ENCODE measurements around the gene ADRA2C.

Gene ADRA2C

GRCh38 chr4:3766036-3766784 lies at the start of gene ADRA2C:
TSS of gene ADRA2C (plus strand) at chr4:3766385. CDS start at chr4:3766607, 222 bp downstream.
- Histone ChIP-seq H3K9ac (no peak within 1 kb of the TSS), H2AFZ (peak within 1 kb of the TSS; percentile 69), H3K9me3 (ENCODE audit: control insufficient read depth, low read length) (no peaks in the 10 kb centered on the region), H3K27ac (no peak within 1 kb of the TSS), H3K27me3 (ENCODE audit: control insufficient read depth, insufficient read depth, low read length) (peaks cover 5% of the 10 kb centered on the region), H3K4me3 (ENCODE audit: low read depth, low read length) (peak within 1 kb of the TSS; percentile 40), H3K4me2 (ENCODE audit: low read length) (peak within 1 kb of the TSS; percentile 73), H3K79me2 (no peaks in the 10 kb centered on the region), H3K36me3 (ENCODE audit: control insufficient read depth, insufficient read depth, low read length) (no peaks in the 10 kb centered on the region), H3K4me1 (no peaks in the 10 kb centered on the region)
- TF ChIP-seq CTCF (IDR thresholded peaks at IDR 0.05): no peak

- H3K4me1 ChIP-seq: no peaks in the 10 kb centered on the region
- no peak overlapping the region for H3K4me2 ChIP-seq (ENCODE audit: low read length)
- no peaks in the 10 kb centered on the region for H3K9me3 ChIP-seq (ENCODE audit: control insufficient read depth, low read length)
- H3K4me3 ChIP-seq (ENCODE audit: low read depth, low read length): no peak overlapping the region
- H3K27me3 ChIP-seq (ENCODE audit: control insufficient read depth, insufficient read depth, low read length): no peaks in the 10 kb centered on the region
- H3K79me2 ChIP-seq: no peaks in the 10 kb centered on the region
- H3K9ac ChIP-seq: no peak overlapping the region
- no peak overlapping the region for H2AFZ ChIP-seq
- no peak for TF ChIP-seq CTCF (IDR thresholded peaks at IDR 0.05)
- H3K27ac ChIP-seq: no peak overlapping the region
- H3K36me3 ChIP-seq (ENCODE audit: control insufficient read depth, insufficient read depth, low read length): no peaks in the 10 kb centered on the region
These were observed 49.5 kb upstream of the ADRA2C start for GRCh38 chr4:3716631-3717235.

- H3K4me3 ChIP-seq (ENCODE audit: low read depth, low read length): no peak overlapping the region
- no peak overlapping the region for H3K9ac ChIP-seq
- no peaks in the 10 kb centered on the region for H3K4me1 ChIP-seq
- no peaks in the 10 kb centered on the region for H3K79me2 ChIP-seq
- H3K9me3 ChIP-seq (ENCODE audit: control insufficient read depth, low read length): no peaks in the 10 kb centered on the region
- no peak overlapping the region for H2AFZ ChIP-seq
- H3K27ac ChIP-seq: no peak overlapping the region
- H3K36me3 ChIP-seq (ENCODE audit: control insufficient read depth, insufficient read depth, low read length): no peaks in the 10 kb centered on the region
- H3K27me3 ChIP-seq (ENCODE audit: control insufficient read depth, insufficient read depth, low read length): no peaks in the 10 kb centered on the region
- no peak for TF ChIP-seq CTCF (IDR thresholded peaks at IDR 0.05)
- no peak overlapping the region for H3K4me2 ChIP-seq (ENCODE audit: low read length)
These were observed 48.9 kb upstream of the ADRA2C start for GRCh38 chr4:3717241-3717640.

GRCh38 chr4:3718462-3718861 lies 47.7 kb upstream of the ADRA2C start:
- TF ChIP-seq CTCF (IDR thresholded peaks at IDR 0.05): no peak
- Histone ChIP-seq H3K27ac (no peak overlapping the region), H3K9ac (no peak overlapping the region), H3K4me3 (ENCODE audit: low read depth, low read length) (no peak overlapping the region), H3K4me2 (ENCODE audit: low read length) (no peak overlapping the region), H3K79me2 (no peaks in the 10 kb centered on the region), H2AFZ (no peak overlapping the region), H3K36me3 (ENCODE audit: control insufficient read depth, insufficient read depth, low read length) (no peaks in the 10 kb centered on the region), H3K4me1 (no peaks in the 10 kb centered on the region), H3K9me3 (ENCODE audit: control insufficient read depth, low read length) (no peaks in the 10 kb centered on the region), H3K27me3 (ENCODE audit: control insufficient read depth, insufficient read depth, low read length) (no peaks in the 10 kb centered on the region)

Measured in parathyroid adenoma (tissue), 2 donors.